EL (cell line): ENCODE results near the gene SGO1.
A peak's percentile ranks its signal among the peaks of the same experiment; 100 is the strongest.
"Not testable (repeated sequence)": the region's sequence is repeated elsewhere in the genome, so short reads cannot be mapped to it uniquely, and the experiment has no call there.

Source experiments
- DNase-seq: peaks from one replicate; pipeline ENCODE4 v3.0.0-alpha.2; 2016

Gene SGO1

DNA sequence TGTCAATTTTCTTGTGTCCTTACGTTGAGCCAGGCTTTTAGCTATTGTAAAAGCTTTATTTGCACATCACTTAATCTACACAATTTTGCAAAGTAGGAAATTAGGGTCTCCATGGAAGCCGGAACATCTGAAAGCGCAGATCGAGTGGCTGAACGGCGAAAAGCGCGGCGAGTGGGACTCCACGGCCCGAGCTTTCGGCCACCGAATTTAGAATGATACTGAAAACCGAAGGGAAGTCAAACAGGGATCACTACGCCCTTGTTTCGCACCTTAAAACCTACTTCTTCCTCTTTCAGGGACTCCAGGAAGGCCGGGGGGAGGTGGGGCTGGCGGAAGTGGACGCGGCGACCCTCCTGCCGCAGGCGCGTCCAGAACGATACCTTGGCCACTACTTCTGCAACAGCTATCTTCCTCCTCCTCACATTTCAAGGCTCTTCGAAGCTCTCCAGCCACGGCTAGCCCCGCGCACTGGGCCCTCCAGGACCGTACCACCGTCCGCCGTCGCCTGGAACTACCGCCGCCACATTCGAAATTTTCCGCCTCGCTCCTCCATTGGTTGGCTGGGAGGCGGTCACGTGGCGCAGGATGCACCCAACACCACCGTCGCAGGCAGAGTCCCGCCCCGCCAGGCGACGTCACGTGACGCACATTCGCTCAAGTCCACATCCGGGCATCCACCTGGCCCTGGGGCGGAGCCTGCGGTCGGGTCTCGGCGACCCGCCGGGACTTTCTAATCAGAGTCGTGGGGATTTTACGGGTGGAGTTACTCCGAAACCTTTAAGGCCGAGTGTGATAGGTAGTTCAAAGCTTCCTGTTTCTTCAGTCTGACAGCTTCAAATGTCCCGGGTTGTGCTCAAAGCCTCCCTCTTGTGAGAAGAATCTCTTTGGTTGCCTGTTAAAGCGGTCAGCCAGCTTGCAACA is at the start of gene SGO1:
Gene SGO1 (minus strand): TSS at position 528 of the 921 bp plus-strand sequence. CDS start 2,179 bp downstream, outside the sequence.
- peak; percentile 97 for DNase-seq

DNA sequence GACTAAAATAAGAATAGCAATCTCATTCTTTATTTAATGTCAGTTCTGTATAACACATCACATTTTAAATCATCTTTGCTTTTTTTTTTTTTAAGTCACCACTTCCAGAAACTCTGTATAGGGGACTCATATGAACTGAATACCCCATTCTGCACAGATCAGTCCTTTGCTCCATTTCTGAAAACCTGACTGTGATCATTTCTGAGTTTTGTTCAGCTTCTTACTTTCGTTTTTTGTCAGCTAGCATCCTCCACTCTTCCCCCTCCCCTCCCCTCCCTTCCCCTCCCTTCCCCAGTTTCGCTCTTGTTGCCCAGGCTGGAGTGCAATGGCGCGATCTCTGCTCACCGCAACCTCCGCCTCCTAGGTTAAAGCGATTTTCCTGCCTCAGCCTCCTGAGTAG is 49.8 kb upstream of the SGO1 start:
- no peak for DNase-seq

DNA sequence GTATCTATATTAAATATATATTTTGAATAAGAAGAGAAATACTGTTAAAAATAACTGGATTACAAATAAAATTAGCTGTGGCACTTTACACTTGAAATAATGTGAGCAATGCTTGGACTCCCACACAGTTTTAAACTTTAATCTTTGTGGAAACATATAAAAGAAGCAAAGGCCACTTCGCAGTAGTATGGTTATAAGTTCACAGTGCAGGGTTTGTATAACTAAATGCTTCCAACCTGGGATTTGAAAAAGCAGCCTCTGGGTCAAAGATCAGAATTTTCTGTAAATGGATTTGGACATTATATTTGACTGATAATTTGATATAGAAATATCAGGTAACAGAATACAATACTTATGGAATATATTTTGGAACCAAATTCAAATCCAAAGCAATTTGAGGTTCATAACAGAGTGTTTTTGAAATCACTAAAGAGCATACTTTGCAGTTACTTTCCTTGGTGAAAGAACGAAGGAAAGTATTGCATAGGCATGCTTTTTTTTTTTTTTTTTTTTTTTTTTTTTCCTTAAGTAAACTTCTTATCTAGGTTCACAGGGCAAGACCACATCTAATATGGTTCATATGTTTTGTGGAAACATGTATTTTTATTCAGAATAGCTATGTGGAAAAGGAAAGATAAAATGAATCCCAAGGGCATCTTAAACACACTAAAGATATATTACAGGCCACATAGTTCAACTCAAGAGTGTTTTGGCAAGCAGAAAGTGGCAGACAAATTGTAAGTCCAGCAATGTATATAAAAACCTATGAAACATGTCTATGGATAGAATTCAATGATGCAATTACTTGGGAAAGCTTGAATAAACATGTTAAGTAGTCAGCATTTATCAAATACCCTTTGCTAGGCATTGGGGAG is 47.1 kb upstream of the SGO1 start:
- no peak for DNase-seq

DNA sequence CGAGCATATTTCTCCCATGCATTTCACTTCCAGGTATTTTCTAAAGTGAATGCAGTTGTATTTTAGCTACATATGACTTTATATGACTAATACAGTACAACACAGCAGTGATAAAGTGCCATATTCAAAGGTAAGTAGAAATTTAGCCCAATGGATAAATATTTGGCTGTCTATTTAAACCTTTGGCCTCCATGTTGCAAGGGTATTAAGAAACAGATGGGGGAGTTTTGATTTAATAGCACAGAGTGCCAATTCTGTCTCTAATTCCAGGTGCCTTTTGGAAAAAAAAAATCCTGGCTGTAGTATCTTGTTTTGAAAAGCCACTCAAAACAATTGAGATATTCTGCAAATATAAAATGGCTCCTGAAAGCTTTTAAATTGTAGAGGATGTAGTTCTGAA is 44.9 kb upstream of the SGO1 start:
- no peak for DNase-seq

DNA sequence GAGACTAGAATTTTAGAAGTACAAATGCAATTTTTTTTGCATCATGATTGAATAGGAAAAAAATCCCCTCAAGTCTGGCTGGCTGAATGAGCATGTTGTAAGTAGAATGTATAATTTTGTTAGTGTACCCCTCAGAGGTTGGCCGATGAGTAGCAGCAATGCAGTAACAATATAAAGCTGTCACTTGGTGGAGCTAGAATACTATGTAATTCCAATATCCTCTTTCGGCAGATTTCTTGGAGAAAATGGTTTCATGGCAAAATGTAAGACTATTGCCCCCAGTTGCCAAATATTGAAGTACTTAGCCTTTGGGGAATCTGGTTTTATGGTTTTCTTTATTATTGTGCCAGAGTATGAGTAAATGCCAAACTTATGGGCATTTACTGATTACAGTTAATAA is 39.8 kb upstream of the SGO1 start:
- DNase-seq: peak; percentile 29

DNA sequence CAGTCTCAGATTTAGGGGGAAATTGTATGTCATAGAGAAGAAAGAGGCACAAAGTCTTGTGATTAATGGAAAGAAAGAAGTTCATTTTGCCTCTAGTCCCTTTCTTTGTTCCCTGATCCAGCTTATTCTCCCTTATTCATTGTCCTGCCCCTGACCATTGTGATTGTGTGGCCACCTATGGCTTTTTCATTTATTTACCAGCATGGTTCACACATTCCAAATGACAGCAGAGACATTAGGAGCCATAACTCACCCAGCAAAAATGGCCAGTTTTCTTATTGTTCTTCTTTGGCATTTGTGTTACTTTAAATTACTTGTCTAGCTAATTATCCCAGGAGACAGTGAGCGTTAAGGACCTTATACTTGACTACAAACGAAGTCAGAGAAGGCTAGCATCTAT is 36.3 kb upstream of the SGO1 start:
- DNase-seq: no peak

DNA sequence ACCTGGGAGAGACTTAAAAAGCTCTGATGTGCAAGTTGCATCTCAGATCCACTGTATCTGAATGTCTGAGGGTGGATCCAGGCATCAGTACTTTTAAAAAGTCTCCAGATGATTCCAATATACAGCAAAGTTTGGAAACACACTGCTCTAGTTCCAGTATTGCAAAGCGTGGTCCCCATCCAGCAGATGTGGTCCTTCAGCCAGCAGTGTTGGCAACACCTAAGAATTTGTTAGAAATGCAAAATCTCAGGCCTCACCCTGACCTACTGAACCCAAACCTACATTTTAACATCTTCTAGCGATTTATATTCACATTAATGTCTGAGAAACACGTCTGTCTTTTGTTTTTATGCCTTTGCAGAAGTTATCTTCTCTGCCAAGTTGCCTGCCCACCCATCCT is 32.2 kb upstream of the SGO1 start:
- DNase-seq: no peak

DNA sequence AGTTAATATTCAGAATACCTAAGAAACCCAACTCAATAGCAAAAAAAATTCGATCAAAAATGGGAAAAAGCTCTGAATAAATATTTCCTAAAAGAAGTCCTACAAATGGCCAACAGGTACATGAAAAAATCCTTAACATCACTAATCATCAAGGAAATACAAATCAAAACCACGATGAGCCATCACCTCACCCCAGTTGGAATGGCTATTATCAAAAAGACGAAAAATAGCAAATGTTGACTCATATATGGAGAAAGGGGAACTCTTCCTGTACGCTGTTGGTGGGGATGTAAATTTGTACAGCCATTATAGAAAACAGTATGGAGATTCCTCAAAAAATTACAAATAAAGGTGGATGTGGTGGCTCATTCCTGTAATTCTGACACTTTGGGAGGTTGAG is 29.6 kb upstream of the SGO1 start:
- DNase-seq: no peak

DNA sequence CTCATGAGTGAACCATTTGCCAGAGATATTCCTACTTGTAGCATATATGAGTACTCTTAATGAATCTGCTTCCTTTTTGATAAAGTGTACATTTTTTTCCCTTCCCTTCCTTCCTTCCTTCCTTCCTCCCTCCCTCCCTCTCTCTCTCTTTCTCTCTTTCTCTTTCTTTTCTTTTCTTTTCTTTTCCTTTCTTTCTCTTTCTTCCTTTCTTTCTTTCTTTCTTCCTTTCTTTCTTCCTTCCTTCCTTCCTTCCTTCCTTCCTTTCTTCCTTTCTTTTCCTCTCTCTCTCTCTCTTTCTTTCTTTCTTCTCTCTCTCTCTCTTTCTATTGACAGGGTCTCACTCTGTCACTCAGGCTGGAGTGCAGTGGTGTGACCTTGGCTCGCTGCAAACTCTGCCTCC is 27.5 kb upstream of the SGO1 start:
- not testable (repeated sequence) for DNase-seq

DNA sequence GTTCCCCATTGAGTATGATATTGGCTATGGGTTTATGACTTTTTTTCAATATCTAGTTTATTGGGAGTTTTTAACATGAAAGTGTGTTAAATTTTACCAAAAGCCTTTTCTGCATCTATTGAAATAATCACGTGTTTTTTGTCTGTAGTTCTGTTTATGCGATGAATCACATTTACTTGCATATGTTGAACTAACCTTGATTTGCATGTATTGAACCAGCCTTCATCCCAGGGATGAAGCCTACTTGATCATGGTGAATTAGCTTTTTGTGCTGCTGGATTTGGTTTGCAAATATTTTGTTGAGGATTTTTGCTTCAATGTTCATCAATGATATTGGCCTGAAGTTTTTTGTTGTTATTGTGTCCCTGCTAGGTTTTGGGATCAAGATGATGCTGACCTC is 21.9 kb upstream of the SGO1 start:
- not testable (repeated sequence) for DNase-seq

DNA sequence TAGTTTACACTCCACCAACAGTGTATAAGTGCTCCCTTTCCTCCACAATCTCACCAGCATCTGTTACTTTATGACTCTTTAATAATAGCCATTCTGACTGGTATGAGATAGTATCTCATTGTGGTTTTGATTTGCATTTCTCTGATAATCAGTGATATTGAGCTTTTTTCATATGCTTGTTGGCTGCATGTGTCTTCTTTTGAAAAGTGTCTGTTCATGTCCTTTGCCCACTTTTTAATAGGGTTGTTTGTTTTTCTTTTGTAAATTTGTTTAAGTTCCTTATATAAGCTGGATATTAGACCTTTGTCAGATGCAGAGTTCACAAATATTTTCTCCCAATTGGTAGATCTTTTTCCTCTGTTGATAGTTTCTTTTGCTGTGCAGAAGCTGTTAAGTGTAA is 19.9 kb upstream of the SGO1 start:
- DNase-seq: not testable (repeated sequence)

DNA sequence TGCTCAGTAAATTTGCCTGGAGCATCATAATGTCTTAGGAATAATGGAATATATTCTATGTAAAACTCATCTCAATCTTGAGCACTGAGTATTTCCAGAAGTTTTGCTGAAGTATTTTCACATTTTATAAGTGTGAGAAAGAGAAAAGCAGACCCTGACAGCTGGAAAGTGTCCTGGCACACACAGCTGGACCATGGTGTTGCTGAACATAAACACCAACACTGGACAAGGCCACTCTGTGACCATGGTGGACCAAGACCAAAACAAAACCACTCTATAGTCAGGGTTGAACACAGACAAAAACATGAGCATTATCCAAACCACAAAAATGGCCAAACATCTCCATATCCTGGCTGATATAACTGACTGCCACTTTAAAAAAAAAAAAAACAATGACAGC is 15.1 kb upstream of the SGO1 start:
- no peak for DNase-seq

DNA sequence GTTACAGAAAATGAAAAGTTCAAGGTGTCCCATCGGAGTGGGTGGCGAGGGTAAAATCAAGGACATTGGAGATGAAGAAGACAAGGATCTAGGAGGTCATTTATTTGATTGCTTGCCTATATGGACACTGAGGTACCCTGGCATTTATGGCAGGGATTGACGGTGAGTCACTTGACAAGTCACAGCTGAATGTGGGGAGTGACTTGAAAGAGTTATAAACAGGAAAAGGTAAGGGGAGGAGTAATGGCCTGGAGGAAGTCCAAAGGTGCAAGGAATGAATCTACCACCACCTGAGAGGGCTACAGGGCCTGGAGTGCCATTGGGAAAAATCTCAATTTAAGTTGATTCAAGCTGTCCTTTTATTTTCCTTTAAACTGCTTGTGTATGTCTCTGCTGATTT is 11.8 kb upstream of the SGO1 start:
- DNase-seq: no peak

DNA sequence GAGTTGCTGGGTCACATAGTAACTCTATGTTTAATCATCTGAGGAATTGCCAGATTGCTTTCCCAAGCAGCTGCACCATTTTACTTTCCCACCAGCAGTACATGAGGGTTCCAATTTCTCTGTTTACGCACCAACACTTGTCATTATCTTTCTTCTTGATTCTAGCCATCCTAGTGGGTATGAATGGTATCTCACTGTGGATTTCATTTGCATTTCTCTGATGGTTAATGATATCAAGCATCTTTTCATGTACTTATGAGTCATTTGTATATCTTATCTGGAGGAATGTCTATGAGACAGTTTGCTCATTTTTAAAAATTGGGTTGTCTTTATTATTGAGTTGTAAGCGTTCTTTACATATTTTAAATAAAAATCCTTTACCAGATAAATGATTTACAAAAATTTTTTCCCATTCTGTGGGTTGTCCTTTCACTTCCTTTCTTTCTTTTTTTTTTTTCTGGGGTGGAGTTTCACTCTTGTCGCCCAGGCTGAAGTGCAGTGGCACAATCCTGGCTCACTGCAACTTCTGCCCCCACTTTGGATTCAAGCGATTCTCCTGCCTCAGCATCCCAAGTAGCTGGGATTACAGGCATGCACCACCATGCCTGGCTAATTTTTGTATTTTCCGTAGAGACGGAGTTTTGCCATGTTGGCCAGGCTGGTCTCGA is 8.9 kb upstream of the SGO1 start:
- DNase-seq: no peak

DNA sequence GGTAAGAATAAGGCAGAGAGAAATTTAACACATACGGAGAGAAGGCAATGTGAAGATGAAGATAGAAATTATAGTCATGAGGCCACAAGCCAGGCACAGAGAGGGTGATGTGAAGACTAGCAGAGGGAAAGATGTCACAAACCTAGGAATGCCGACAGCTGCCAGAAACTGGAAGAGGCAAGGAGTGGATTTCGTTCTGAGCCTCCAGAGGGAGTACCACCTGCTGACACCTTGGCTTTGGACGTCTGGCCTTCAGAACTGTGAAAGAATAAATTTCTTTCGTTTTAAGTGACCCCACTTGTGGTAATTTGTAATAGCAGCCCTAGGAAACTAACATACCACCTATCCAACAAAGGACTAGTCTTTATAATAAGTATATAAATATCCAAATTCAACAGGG is 5.0 kb upstream of the SGO1 start:
- DNase-seq: no peak

DNA sequence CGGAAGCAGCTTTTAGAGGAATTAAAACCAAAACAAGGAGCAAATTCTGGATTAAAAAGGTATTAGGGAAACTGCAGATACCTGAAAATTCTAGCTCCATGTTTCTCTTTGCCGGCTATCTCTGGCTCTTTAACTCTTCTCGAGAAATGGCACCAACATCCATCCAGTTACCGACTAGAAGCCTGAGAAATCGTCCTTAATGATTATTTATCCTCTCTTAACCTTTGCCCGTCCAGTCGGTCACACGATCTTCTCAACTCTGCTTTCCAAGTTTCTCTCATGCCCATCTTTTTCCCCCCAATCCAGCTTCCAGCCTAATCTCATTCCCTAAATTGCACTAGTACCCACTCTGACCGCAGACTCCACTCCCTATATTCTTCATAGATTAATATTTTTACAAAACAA is 596 bp upstream of the SGO1 start:
- no peak for DNase-seq

DNA sequence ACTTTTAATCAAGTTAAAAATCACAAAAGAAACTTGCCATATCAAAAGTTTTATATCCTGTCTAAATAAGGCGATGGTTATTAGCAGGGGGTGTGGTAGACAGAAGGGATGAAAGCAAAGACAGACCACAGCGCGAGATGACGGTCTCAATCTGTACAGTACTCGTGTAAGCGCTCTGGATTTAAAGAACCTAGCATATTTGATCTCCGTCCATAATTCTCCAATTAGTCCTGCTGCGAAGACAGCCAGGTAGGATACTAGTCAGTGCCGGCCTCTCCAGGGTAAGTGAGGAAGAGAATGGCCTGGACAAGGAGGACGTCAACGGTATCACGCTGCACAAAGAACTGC is 701 bp downstream of the SGO1 start:
- DNase-seq: peak; percentile 31

DNA sequence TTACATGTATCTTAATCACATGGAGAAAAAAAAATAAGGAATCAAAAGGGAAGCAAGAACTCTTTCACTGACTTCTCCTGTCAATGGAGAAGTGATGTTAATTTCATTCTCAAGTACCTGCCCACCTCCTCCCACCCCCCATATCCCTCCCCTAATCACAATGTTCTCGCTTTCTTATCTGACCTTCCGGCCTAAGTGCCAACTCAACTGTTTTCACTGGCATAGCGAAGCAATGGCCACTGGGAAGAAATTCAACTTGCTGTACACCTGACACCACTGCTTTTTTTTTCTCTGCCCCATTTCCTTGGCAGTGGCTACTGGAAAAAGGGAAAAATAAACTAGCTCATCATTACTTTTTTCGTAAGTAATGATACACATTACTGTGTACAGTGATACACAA is 3.8 kb downstream of the SGO1 start:
- no peak for DNase-seq

DNA sequence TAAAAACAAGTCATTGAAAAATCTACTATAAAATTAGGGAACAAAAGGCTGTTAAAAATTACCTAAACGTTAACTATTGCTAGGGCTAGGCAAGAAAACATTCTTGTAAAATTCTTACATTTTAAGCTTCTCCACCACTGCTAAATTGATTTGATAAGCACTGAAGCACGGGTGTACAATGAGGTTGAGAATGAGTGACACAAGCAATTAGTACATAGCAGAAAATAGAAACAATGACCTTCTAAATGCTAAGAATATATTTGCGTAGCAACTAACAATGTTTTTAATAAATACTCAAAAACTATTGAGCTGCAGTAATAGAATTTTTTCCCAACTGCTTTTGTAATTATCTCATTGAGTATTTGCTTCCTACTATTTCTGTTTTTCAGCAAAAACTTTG is 4.7 kb downstream of the SGO1 start:
- no peak for DNase-seq

DNA sequence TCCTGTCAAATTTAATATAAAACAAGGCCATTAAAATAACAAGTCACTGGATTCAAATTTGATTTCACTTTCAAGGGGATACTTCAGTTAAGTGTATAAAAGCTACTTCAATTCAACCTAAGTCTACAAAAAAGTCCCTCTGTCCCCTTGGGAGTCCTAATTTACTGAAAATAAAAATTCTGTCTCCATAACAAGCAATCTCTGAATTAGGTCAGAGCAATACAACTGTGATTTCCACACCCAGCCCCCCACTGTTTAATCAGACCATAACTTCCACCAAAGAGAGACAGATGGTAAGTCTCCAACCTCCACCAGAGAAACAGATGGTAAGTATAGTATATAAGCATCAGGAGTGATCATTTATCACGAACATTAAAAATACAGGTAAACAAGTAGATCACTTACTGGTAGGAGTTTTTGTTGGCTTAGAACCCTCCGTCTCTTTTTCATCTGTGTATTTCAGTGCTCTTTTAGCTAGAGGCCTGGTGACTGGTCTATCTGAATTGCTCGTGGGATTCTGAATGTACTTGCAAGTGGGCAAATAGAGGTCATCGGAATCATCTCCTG is 12.1 kb downstream of the SGO1 start:
- no peak for DNase-seq

DNA sequence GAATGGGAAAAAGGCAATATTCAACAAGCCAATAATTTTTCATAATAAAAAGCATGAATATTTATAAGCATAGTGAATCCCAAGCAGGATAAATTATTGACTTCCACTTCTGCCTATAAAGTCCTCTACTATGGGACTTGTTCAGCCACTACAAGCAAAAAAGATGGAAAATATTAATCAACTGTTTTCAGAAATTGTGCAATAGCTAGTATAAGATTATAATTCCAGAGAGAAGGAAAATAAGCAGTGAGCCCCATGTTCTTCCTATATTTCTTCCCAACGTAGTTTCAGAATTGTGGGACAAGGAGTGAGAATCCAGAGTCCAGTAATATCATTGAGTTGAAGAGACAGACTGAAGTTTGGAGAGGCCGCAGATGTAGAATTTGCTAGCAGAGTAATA is 24.3 kb downstream of the SGO1 start:
- DNase-seq: no peak

DNA sequence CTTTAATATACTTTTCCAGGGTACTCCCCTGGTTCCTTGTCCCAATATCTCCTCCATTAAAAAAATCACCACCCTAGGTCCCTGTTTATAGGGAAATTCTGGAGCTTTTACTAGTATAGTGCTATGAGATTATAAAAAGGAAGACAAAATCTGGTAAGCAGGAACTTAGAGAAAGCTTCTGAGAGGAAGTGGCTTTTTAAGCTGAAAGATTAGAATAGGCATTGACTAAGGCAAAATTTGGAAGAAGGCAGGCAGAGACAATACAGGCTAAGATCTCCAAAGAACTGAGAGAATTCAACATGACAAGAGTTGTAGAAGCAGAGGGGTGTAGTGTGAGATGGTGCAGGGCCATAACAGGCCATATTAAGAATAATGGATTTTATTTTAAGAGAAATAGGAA is 25.8 kb downstream of the SGO1 start:
- no peak for DNase-seq

DNA sequence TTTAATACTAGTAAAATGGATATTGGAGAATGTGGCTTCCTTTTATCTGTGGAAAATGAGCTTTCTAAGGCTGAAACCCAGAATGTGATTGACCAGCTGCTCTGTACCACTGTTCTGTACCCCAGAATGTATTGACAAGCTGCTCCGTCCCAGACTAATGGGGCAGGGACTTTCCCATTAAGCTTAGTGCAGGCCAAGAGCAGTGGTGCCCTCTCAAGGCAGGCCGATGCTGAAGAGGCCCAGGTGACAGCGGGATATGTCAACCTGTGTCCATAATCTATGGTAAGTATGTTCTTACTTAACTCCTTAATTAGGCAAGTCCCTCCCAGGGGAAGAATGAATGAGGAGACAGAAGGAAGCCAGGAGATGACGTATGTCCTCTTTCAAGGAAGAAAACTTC is 31.1 kb downstream of the SGO1 start:
- no peak for DNase-seq
